HepG2 (cell line): ENCODE data around the gene ARMC5. TPM values are rescaled to one million over a fixed set of nuclear protein-coding genes. Genes with fewer than 3 reads are reported as not detected.

Experiments used
- CBX2 ChIP-seq, 2 experiments: fragments of 200-600 bp in 1 of 2; sonication (generic); formaldehyde crosslinking in 1 of 2; IDR thresholded peaks; 2 replicates each; pipeline versions ENCODE4 v1.7.0 to v1.8.1; 2018 to 2022; ENCODE audit warnings: low read depth in 2 of 2, low read length in 1 of 2, mild to moderate bottlenecking in 1 of 2, missing genetic modification reagents in 1 of 2
- FOXK1 ChIP-seq: sonication (generic); formaldehyde crosslinking; IDR thresholded peaks from 2 replicates; pipeline ENCODE4 v1.4.0; 2020; ENCODE audit warnings: low read depth, missing genetic modification reagents, borderline replicate concordance
- FOXK2 ChIP-seq: fragments of 450-650 bp; IDR thresholded peaks from 2 replicates; pipeline ENCODE4 v1.6.1; 2016
- GATAD2A ChIP-seq: IDR thresholded peaks from 2 replicates; pipeline ENCODE4 v1.6.1; 2016
- GTF2F1 ChIP-seq: fragments of 150-350 bp; IDR thresholded peaks from 2 replicates; pipeline ENCODE4 v1.6.1; 2014; ENCODE audit warnings: low read length
- HDAC1 ChIP-seq: sonication (generic); formaldehyde crosslinking; IDR thresholded peaks from 2 replicates; pipeline ENCODE4 v1.5.1; 2020; ENCODE audit warnings: mild to moderate bottlenecking, missing genetic modification reagents
- HNF1B ChIP-seq: sonication (generic); formaldehyde crosslinking; IDR thresholded peaks from 2 replicates; pipeline ENCODE4 v1.5.1; 2020; ENCODE audit warnings: mild to moderate bottlenecking, moderate library complexity, missing genetic modification reagents
- HOXA3 ChIP-seq: sonication (generic); formaldehyde crosslinking; IDR thresholded peaks from 2 replicates; pipeline ENCODE4 v1.5.0; 2020; ENCODE audit warnings: missing genetic modification reagents
- IRF2 ChIP-seq: IDR thresholded peaks from 2 replicates; pipeline ENCODE4 v1.6.1; 2018; ENCODE audit warnings: missing genetic modification reagents, missing compliant biosample characterization
- JUND ChIP-seq: sonication (generic); formaldehyde crosslinking; IDR thresholded peaks from 2 replicates; pipeline ENCODE4 v1.8.0; 2022; ENCODE audit warnings: mild to moderate bottlenecking, missing genetic modification reagents
- MBNL3 ChIP-seq: fragments of 250-450 bp; sonication (Bioruptor Pico); conservative IDR thresholded peaks from 2 replicates; pipeline ENCODE4 v1.8.0; 2022; ENCODE audit warnings: mild to moderate bottlenecking, inconsistent platforms
- MED1 ChIP-seq: sonication (generic); formaldehyde crosslinking; IDR thresholded peaks from 2 replicates; pipeline ENCODE4 v1.4.0; 2020; ENCODE audit warnings: missing genetic modification reagents
- MEIS1 ChIP-seq: sonication (generic); formaldehyde crosslinking; IDR thresholded peaks from 2 replicates; pipeline ENCODE4 v1.9.0; 2021; ENCODE audit warnings: mild to moderate bottlenecking, missing genetic modification reagents, moderate library complexity, borderline replicate concordance
- PCBP2 ChIP-seq: fragments of 200-400 bp; formaldehyde crosslinking; optimal IDR thresholded peaks from 2 replicates; pipeline ENCODE3; 2018; ENCODE audit warnings: low read length, low read depth; ENCODE audit not compliant: poor library complexity, severe bottlenecking
- PRDM15 ChIP-seq: sonication (generic); formaldehyde crosslinking; IDR thresholded peaks from 2 replicates; pipeline ENCODE4 v1.4.0; 2020; ENCODE audit warnings: missing genetic modification reagents
- TSC22D2 ChIP-seq: sonication (generic); formaldehyde crosslinking; IDR thresholded peaks from 2 replicates; pipeline ENCODE4 v1.5.1; 2020; ENCODE audit warnings: missing genetic modification reagents, mild to moderate bottlenecking, borderline replicate concordance
- ZBTB1 ChIP-seq: sonication (generic); formaldehyde crosslinking; IDR thresholded peaks from 2 replicates; pipeline ENCODE4 v1.4.0; 2020; ENCODE audit warnings: missing genetic modification reagents, borderline replicate concordance
- ZFYVE20 ChIP-seq: sonication (generic); formaldehyde crosslinking; IDR thresholded peaks from 2 replicates; pipeline ENCODE4 v1.8.0; 2023; ENCODE audit warnings: low read depth, mild to moderate bottlenecking, moderate library complexity, missing genetic modification reagents, borderline replicate concordance
- ZNF124 ChIP-seq: sonication (generic); formaldehyde crosslinking; IDR thresholded peaks from 2 replicates; pipeline ENCODE4 v1.4.0; 2020; ENCODE audit warnings: missing genetic modification reagents
- ZNF256 ChIP-seq: sonication (generic); formaldehyde crosslinking; conservative IDR thresholded peaks from 2 replicates; pipeline ENCODE4 v1.4.0; 2020; ENCODE audit warnings: missing genetic modification reagents
- ZNF414 ChIP-seq: sonication (generic); formaldehyde crosslinking; IDR thresholded peaks from 2 replicates; pipeline ENCODE4 v1.5.0; 2020; ENCODE audit warnings: missing genetic modification reagents
- ZNF576 ChIP-seq: sonication (generic); formaldehyde crosslinking; IDR thresholded peaks from 2 replicates; pipeline ENCODE4 v1.4.0; 2020; ENCODE audit warnings: mild to moderate bottlenecking, missing genetic modification reagents
- ZNF678 ChIP-seq: sonication (generic); formaldehyde crosslinking; IDR thresholded peaks from 2 replicates; pipeline ENCODE4 v1.4.0; 2020; ENCODE audit warnings: mild to moderate bottlenecking, missing genetic modification reagents
- ZNF850 ChIP-seq: sonication (generic); formaldehyde crosslinking; conservative IDR thresholded peaks from 2 replicates; pipeline ENCODE4 v1.9.0; 2021; ENCODE audit warnings: mild to moderate bottlenecking, missing genetic modification reagents
- polyA plus RNA-seq, 8 experiments: library from polyadenylated mRNA; depleted of rRNA in 3 of 8; stranded (reverse) in 7 of 8; unstranded in 1 of 8; fragments of >200 nt; fragmentation: Illumina TruSeq in 4 of 8; extraction: Trizol in 4 of 8; gene quantifications; 2 replicates each; pipeline versions ENCODE4 v1.2.1 to v1.2.3, GENCODE V29; 2011 to 2016; ENCODE audit warnings: low read depth in 4 of 8, missing spikeins in 1 of 8, mixed read lengths in 1 of 8; ENCODE audit not compliant: insufficient read depth in 1 of 8
- total RNA-seq, 5 experiments: library from RNA; depleted of rRNA; stranded (reverse); fragments of >200 nt; fragmentation: Illumina TruSeq; extraction: Trizol; gene quantifications; 2 replicates each; pipeline ENCODE4 v1.2.3, GENCODE V29; 2016; ENCODE audit warnings: low read depth in 1 of 5

ARMC5 gene
- total and polyA plus RNA-seq, 2 of the 13 experiments (the other 11 are each of a cell fraction or from before 2014, with no cell fraction given) = 10.8 to 22.3 TPM

- TF ChIP-seq PRDM15 (no peak), ZNF576 (CRISPR knock-in tag) (no peak), ZBTB1 (CRISPR knock-in tag) (no peak), MED1 (CRISPR knock-in tag) (peak; percentile 58; the same call in 1 of the 2 replicates), JUND (CRISPR knock-in tag) (0 out of 2 replicates have a peak, but pooled peaks have one; percentile 56), GATAD2A (peak; percentile 66), FOXK2 (no peak), MBNL3 (CRISPR knock-in tag) (no peak), ZNF414 (no peak), FOXK1 (CRISPR knock-in tag) (no peak), PCBP2 (peak; percentile 63), ZNF850 (CRISPR knock-in tag) (no peak), HOXA3 (CRISPR knock-in tag) (peak; percentile 39; the same call in 1 of the 2 replicates), HNF1B (CRISPR knock-in tag) (peak; percentile 61), CBX2 (IDR thresholded peaks at IDR 0.05; ENCODE audit: low read depth, low read length) (no peak), CBX2 (CRISPR knock-in tag; IDR thresholded peaks at IDR 0.05; ENCODE audit: low read depth) (no peak), MEIS1 (no peak), ZFYVE20 (CRISPR knock-in tag) (no peak), HDAC1 (CRISPR knock-in tag) (peak; percentile 27; the same call in 1 of the 2 replicates), ZNF256 (CRISPR knock-in tag) (no peak; the same call in 1 of the 2 replicates), ZNF678 (CRISPR knock-in tag) (no peak), ZNF124 (CRISPR knock-in tag) (no peak), GTF2F1 (no peak), TSC22D2 (CRISPR knock-in tag) (no peak), IRF2 (CRISPR knock-in tag) (no peak)
Observed at GRCh38 chr16:31453255-31454204, 5.8 kb upstream of the ARMC5 start (continued).
